ENCODE measurements around the gene TC2N. TPM values are rescaled to one million over a fixed set of nuclear protein-coding genes. Genes with fewer than 3 reads are reported as not detected.
"Not testable (repeated sequence)": the region's sequence is repeated elsewhere in the genome, so short reads cannot be mapped to it uniquely, and the experiment has no call there.

Gene TC2N
- total RNA-seq, 1 donor from 2014 or later = 210 TPM

DNA sequence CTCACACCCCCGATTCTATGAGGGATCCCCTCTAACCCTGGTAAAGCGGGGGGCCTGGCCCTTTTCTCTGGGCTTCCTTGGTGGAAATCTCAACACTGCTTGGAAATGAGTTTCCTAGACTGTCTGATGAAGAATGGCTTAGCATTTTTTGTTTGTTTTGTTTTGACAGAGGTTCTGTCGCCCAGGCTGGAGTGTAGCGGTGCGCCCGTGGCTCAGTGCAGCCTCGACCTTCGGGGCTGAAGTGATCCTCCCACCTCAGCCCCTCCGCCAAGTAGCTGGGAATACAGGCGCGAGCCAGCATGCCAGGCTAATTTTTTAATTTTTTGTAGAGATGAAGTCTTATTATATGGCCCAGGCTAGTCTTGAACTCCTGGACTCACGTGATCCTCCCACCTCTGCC, 30.3 kb downstream of the TC2N start:
- intact Hi-C loops (cut with micrococcal nuclease) = loop anchor here (5.0 to 10.0 kb wide), 2 partner anchors 35 to 58 kb away; no protein-coding TSS in a partner anchor

DNA sequence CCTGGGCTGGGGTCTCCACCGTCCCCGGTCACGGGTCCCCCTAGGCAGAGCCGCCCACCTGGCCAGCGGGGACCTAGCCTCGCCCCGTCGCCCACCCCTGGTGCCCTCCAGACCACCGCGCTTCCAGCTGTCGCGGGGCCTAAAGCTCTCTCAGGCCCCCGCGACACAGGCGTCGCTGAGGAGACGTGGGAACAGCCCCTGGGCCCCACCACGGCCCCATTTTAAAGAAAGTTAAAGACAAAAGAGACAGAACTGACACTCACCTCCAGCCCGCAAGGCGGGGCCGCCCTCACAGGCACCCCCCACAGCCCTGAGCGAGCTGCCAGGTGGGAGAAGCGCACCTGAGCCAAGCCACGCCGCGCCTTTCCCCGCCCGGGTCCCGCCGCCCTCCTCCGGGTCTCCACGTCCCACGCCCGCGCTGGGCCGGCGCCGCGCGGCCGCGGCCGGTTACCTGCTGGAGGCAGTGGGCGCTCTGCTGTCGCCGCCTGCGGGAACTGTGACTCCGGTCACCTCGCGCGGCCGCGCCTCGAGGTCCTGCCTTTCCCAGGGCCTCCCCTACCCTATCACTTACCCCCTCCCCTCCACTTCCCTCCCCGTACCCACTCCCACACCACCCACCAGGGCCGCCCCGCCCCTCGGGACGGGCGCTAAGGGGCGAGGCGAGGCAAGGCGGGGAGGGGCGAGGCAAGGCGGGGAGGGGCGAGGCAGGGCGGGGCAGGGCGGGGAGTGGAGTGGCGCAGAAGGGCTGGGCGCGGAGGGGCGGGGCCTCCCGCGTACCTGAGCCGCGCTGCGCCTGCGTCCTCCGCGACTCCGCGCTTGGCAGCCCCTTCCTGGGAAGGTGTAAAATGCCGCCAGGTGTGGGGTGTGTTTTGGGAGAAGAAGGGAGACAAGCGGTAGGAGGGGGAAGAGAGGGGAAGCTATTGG, 31.2 kb downstream of the TC2N start:
- intact Hi-C loops (cut with micrococcal nuclease) = loop anchor here (1.0 to 10.0 kb wide), 3 partner anchors 36 to 204 kb away; partner anchors contain the start of gene TRIP11

GRCh38 chr14:91835197-91835919, 32.0 kb downstream of the TC2N start:
- intact Hi-C loops (cut with micrococcal nuclease) = loop anchor here (5.0 to 10.0 kb wide), 2 partner anchors 37 to 59 kb away; no protein-coding TSS in a partner anchor

DNA sequence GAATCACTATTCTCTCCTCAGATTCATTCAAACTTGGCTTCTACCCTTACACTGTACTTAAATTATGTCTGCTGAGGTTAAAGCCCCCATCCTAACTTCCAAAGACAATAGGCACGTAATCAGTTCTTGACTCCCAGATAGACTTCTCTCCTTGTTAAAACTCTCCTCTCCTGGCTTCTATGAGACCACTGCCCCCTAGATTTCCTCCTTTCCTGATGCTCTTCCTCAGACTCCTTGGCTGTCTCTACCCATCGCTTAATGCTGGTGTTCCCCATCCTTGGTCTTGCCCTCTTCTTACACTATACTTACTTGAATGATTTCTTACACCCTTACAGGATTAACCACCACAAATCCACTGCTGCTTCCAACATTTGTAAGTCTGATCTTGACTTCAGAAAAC, 32.8 kb downstream of the TC2N start:
- intact Hi-C loops (cut with micrococcal nuclease) = loop anchor here (10.0 kb wide), 1 partner anchor 60 kb away; no protein-coding TSS in a partner anchor

DNA sequence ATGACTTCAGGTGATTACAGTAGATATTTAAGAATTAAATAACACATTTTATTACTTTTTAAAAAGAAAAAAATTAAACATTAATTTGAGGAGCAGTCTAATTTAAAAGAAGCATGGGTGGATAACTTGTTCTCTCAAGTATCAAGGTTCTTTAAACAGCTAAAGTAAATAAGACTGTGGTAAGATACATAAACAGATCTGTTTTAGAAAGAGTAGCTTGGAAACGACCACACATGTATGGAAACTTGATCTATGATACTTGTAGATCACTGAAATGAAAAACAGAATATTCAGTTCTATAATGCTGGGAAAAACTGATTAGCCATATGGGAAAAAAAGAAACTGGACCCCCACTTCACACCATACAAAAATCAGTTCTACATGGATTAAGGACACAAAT, 36.0 kb downstream of the TC2N start:
- intact Hi-C loops (cut with micrococcal nuclease) = loop anchor here (10.0 kb wide), 1 partner anchor 63 kb away; no protein-coding TSS in a partner anchor

DNA sequence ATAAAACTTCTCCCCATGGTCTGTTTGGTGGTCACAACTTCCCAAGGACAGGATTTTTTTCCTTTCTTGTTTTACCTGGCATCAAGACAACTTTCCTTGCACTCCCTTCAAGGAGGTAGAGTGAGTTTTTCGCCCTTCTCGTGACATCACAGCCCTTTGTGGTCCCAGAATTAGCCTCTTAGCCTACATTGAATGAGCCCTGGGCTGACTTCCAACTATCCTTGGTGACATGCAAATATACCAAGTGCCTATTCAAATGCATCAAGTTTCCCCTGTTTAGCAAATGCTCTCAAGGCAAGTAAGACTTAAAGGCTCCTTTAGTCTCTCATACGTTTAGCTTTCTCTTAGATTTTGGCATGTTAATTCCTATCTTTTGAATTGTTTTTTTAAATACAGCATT, 36.6 kb downstream of the TC2N start:
- intact Hi-C loops (cut with micrococcal nuclease) = loop anchor here (10.0 kb wide), 1 partner anchor 64 kb away; no protein-coding TSS in a partner anchor

DNA sequence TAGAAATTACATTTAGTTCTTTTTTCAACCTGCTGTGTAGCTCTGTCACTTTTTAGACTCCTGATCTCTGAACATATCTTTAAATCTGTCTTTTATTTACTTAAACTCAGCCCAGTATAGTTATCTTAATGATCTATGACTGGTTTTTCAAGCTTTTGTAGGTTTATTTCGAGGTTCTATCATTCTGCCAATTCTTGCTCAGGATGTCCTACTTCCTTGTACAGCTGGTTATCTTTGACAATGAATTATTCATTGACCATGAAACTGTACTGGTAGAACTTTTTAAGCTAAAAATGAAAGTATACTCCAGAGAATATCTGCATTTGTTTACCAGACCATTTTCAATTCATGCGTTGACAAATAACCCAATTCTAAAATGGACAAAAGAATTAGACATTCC, 37.8 kb downstream of the TC2N start:
- intact Hi-C loops (cut with micrococcal nuclease) = no loop called here

GRCh38 chr14:91827746-91828145, 39.6 kb downstream of the TC2N start:
- intact Hi-C loops (cut with micrococcal nuclease) = no loop called here

DNA sequence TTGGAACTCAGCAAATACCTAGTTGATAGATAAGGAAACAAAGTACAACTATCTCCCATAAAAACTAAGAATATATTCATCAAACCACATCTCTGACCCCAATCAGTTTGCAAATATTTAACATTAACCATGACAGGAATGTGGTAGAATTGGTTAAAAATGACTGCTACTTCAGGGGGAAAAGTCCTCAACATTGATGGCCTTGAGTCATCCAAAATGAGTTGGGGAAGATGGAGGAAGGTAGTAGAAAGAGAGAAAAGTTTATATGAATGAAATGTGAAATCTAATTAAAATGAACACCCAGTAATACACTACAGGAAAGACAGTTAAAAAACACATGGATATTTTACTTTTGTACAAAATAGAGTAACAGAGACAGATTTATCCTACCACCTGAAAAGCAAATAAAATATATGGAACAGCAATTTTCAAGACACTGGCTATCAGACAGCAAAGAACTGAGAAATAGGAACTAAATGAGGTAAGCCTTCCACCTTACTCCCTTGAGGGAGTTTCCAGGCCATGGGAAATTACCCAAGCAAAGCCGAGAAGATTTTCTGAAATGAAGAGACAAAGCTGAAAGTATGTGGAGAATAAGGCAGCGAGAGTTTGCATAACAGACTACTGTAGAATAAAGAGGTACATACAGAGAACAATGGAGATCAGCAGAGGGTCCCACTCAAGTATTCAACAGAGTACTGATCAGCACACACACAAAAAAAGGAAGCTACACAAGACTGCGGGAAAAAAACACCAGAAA, 49.6 kb downstream of the TC2N start:
- intact Hi-C loops (cut with micrococcal nuclease) = no loop called here

- intact Hi-C loops (cut with micrococcal nuclease) = no loop called here
Measured at GRCh38 chr14:91814317-91814716, 53.0 kb downstream of the TC2N start.

GRCh38 chr14:91810699-91811098, 56.6 kb downstream of the TC2N start:
- intact Hi-C loops (cut with micrococcal nuclease) = no loop called here

GRCh38 chr14:91806716-91807115, 60.6 kb downstream of the TC2N start:
- intact Hi-C loops (cut with micrococcal nuclease) = no loop called here

DNA sequence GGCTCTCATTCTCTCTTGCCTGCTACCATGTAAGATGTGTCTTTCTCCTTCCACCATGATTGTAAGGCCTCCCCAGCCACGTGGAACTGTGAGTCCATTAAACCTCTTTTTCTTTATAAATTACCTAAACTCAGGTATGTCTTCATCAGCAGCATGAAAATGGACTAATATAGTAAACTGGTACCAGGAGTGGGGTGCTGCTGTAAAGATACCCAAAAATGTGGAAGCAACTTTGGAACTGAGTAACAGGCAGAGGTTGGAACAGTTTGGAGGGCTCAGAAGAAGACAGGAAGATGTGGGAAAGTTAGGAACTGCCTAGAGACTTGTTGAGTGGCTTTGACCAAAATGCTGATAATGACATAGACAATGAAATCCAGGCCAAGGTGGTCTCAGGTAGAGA, 61.2 kb downstream of the TC2N start:
- intact Hi-C loops (cut with micrococcal nuclease) = not testable (repeated sequence)

GRCh38 chr14:91805659-91806058, 61.7 kb downstream of the TC2N start:
- intact Hi-C loops (cut with micrococcal nuclease) = no loop called here

GRCh38 chr14:91801358-91801757, 66.0 kb downstream of the TC2N start:
- intact Hi-C loops (cut with micrococcal nuclease) = no loop called here

DNA sequence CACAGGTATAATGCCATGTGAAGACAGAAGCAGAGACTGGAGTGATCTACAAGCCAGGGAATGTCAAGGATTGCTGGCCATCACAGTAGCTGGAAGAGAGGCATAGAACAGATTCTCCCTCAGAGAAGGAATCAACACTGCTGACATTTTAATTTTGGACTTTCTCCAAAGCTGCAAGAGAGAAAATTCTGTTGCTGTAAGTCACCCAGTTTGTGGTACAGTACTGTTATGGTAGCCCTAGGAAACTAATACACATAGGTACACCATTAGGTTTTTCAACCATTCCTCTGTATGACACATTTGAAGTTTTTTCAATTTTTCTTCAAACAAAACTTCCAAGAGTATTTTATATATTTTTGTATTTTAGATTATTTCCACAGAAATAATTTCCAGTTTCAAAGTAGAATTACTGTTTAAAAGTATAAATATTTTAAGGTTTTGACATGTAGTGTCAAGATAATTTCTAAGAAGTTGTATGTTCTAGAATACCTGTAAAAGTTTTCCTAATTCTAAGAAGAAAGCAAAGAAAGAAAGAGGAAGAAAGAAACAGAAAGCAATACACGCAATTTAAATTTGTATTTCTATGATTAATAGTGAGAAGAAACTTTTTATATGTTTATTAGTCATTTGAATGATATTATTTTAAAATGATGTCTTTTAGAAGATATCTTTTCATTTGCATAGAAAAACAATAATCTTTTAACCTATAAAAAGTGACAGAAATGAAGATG, 70.6 kb downstream of the TC2N start:
- intact Hi-C loops (cut with micrococcal nuclease) = no loop called here

- intact Hi-C loops (cut with micrococcal nuclease) = no loop called here
Measured at GRCh38 chr14:91793704-91794103, 73.6 kb downstream of the TC2N start.

DNA sequence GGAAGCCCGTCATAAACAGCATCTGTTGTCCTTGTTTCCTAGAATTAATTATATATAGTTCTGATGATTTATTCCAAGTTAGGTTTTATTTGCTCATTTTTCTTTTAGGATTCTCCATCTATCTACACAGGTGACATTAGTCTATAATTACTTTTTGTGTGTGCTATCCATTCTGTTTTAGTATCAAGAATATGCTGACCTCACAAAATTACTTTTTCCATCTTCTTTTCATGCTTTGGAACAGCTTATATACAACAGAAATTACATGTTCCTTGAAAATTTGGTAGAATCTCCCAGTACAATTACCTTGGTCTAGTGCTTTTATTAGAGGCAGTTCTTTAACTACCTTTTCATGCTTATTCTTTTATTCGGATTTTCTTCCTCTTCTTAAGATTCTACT, 81.1 kb downstream of the TC2N start:
- intact Hi-C loops (cut with micrococcal nuclease) = no loop called here

- intact Hi-C loops (cut with micrococcal nuclease) = no loop called here
Measured at GRCh38 chr14:91780452-91780851, 86.9 kb downstream of the TC2N start.

- intact Hi-C loops (cut with micrococcal nuclease) = no loop called here
Measured at GRCh38 chr14:91778217-91778616, 89.1 kb downstream of the TC2N start.

Measured in T-helper 2 cell treated with Interferon-gamma antibody and Interleukin-4, amounts not matched to agents 100 ng/mL and 5 ng/mL, for 36 hours (primary cell).